HG02852 (cell line): ENCODE data around the gene NR4A1.
"Not testable (repeated sequence)": the region's sequence is repeated elsewhere in the genome, so short reads cannot be mapped to it uniquely, and the experiment has no call there.

Experiments used
- ATAC-seq: cut with Tn5 transposase; IDR thresholded peaks from one replicate; pipeline ENCODE4 v1.9.1; 2021; ENCODE audit warnings: mild to moderate bottlenecking, moderate library complexity; ENCODE audit not compliant: unreplicated experiment

NR4A1 gene

GRCh38 chr12:52091869-52092268 lies 40.6 kb downstream of the NR4A1 start:
- no peak for ATAC-seq

DNA sequence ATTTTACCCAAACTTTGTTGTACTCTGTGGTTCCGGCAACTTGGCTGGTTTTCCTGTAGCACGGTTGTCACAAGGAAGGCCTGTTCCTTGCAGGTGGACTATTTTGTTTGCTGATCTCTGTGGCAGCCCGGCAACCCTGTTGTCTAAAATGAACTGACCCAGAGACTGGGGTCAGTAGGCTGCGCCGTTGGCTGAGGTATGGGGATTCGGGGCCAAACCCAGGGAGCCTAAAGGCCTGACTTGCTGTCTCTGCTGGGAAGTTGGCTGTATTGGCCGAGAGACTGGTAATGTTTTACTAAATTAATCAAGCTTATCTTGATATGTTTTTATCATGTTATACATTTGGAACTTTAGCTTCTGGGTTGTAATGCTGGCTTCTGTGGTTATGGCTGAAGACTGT lies 42.1 kb downstream of the NR4A1 start:
- no peak for ATAC-seq

GRCh38 chr12:52096332-52097044 lies 45.2 kb downstream of the NR4A1 start:
- ATAC-seq: no peak

DNA sequence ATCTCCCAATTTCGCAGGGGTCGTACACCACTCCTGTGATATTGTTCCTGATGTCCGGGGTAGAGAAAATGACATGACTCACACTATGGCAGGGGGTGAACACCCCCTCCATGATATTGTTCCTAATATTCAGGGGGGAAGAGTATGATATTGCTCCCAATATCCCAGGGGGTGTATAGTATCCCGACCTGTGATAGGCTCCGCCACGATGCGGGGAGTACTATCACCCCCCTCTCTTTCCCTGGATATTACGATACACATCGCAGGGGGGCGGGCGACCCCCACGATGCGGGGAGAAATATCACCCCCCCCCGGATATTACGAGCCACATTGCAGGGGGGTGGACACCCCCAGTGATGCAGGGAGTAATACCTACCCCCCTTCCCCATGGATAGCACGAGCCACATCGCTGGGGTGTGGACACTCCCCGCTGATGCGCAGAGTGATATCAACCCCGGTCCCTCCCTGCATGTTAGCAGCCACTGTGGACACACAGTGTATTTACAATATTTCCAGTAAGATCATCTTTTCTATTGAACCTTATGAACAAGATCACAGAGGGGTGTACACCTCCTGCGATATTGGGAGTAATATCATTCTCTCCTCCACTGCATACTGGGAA lies 45.9 kb downstream of the NR4A1 start:
- no peak for ATAC-seq

- ATAC-seq: not testable (repeated sequence)
Observed at GRCh38 chr12:52104431-52105089, 53.3 kb downstream of the NR4A1 start.
